Lung (tissue), 12 donors: Measurements from ENCODE around the gene LTBP1. TPM values are rescaled to one million over a fixed set of nuclear protein-coding genes. Genes with fewer than 3 reads are reported as not detected.

Experiments
- ATAC-seq: fragments of 200-7000 bp; cut with Tn5 transposase; one replicate; pipeline ENCODE4 v1.9.1; 2020; ENCODE audit warnings: moderate number of reproducible peaks; ENCODE audit not compliant: insufficient read depth, low FRiP score
- DNase-seq, 3 donors: peaks; one replicate each; pipeline ENCODE4 v3.0.0-alpha.2; 2013 to 2017
- H3K27ac ChIP-seq, 2 donors: one replicate each; pipeline ENCODE4 v1.5.1; 2013; ENCODE audit warnings: mild to moderate bottlenecking in 2 of 2, moderate library complexity in 2 of 2, control low read depth in 1 of 2, inconsistent platforms in 1 of 2, low read depth in 1 of 2, low read length in 1 of 2
- H3K27me3 ChIP-seq, 3 donors: one replicate each; pipeline ENCODE4 v1.5.1; 2013; ENCODE audit warnings: low read length in 2 of 3; ENCODE audit not compliant: control insufficient read depth in 3 of 3, insufficient read depth in 3 of 3
- H3K36me3 ChIP-seq, 4 donors: one replicate each; pipeline ENCODE4 v1.5.1; 2013; ENCODE audit warnings: low read length in 4 of 4, mild to moderate bottlenecking in 1 of 4, moderate library complexity in 1 of 4; ENCODE audit not compliant: control insufficient read depth in 4 of 4, insufficient read depth in 4 of 4
- H3K4me1 ChIP-seq, 5 donors: one replicate each; pipeline ENCODE4 v1.5.1; 2013; ENCODE audit warnings: low read length in 5 of 5, mild to moderate bottlenecking in 2 of 5, moderate library complexity in 1 of 5; ENCODE audit not compliant: control insufficient read depth in 5 of 5, insufficient read depth in 5 of 5
- H3K4me3 ChIP-seq: one replicate; pipeline ENCODE4 v1.5.1; 2013; ENCODE audit warnings: mild to moderate bottlenecking, control low read depth, moderate library complexity
- H3K9ac ChIP-seq, 2 donors: one replicate each; pipeline ENCODE4 v1.5.1; 2013; ENCODE audit warnings: low read length in 2 of 2, control low read depth in 1 of 2; ENCODE audit not compliant: insufficient read depth in 1 of 2
- H3K9me3 ChIP-seq, 4 donors: one replicate each; pipeline ENCODE4 v1.5.1; 2013; ENCODE audit warnings: low read length in 3 of 4, mild to moderate bottlenecking in 1 of 4, moderate library complexity in 1 of 4; ENCODE audit not compliant: control insufficient read depth in 4 of 4, insufficient read depth in 3 of 4
- CTCF ChIP-seq: IDR thresholded peaks from 2 replicates; pipeline ENCODE4 v1.5.1; 2012; ENCODE audit warnings: mild to moderate bottlenecking; ENCODE audit errors: control extremely low read depth, extremely low read depth
- WGBS, 2 donors: extraction: QIAGEN DNeasy Blood & Tissue Kit; methylation state at CpG; one replicate each; pipeline ENCODE4 v1.1.7; 2013; 5-methylcytosine and 5-hydroxymethylcytosine counted together
- polyA plus RNA-seq, 2 donors: library from polyadenylated mRNA; stranded (reverse); fragments of 200-250 nt; gene quantifications; one replicate each; pipeline ENCODE4 v1.2.1, GENCODE V29; 2013
- total RNA-seq, 2 donors: library from RNA; depleted of rRNA in 1 of 2; stranded (reverse); fragments of >200 nt in 1 of 2; gene quantifications; one replicate each; pipeline ENCODE4 v1.2.1, GENCODE V29; 2014 to 2021
- donor health status: control.
- donor health status: control.
- donor health status: Bipolar disorder and iron deficiency.
- donor health status: healthy.
- donor health status: DM: yes; HTN: yes; CAD: no.

LTBP1 gene
- total and polyA plus RNA-seq, 4 donors = 8.8 to 57.4 (median 28.6) TPM

DNA sequence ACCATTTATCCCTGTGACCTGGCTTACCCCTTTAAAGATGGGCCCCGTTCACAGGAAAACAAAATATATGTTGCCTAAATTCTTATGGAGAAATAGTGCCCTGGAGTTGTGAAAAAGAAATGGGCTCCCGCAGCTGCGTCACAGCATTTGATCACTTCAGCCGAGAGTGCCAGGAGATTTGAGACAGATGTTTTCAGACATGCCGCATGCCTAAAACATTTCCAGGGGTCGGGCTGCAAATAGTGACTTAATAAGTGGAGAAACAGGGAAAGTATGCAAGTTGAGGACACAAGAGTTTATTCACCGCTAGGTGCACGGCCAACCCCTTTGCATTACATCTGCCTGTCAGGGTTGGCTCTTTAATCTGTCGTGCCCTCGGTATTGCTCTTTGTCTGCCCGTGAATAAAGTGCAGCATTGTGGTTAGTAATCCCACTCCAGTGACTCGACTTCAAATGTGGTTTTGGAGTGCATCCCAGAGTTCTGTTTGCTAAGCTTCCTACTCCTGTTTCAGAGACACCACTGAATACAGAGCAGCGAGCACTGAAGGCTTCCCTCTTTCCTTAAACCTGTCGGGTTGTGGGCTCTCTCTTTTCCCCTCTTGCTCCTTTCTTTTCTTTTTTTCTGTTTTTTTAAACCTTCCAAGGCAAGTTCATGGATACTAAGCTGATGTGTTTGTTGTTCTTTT lies 187.5 kb downstream of the LTBP1 start:
- no peaks in the 10 kb centered on the region for H3K36me3 ChIP-seq
- whole genome bisulfite sequencing, 2 donors = 26 to 37% methylated on average over 14 of the region's 14 CpGs
- DNase-seq (peak; percentile 95 to 99 (median 99)), ATAC-seq (peak; percentile 72)
- H3K9me3 ChIP-seq = no peaks in the 10 kb centered on the region
- no peak for TF ChIP-seq CTCF
- H3K27ac ChIP-seq = peak overlapping the region; percentile 82 to 86
- H3K4me1 ChIP-seq = peaks cover 6 to 59% (median 13%) of the 10 kb centered on the region in 5 donors
- H3K9ac ChIP-seq = peak overlapping the region; percentile 48 to 94
- H3K4me3 ChIP-seq = no peak overlapping the region
- no peaks in the 10 kb centered on the region for H3K27me3 ChIP-seq

- H3K9me3 ChIP-seq = no peaks in the 10 kb centered on the region
- no peaks in the 10 kb centered on the region for H3K27me3 ChIP-seq
- ATAC-seq (no peak), DNase-seq (peak; percentile 53 to 86 (median 75))
- peak overlapping the region; percentile 48 to 94 for H3K9ac ChIP-seq
- no peak for TF ChIP-seq CTCF
- no peaks in the 10 kb centered on the region for H3K36me3 ChIP-seq
- no peak overlapping the region for H3K4me3 ChIP-seq
- peaks cover 6 to 59% (median 13%) of the 10 kb centered on the region in 5 donors for H3K4me1 ChIP-seq
- 59 to 66% methylated on average over 13 of the region's 13 CpGs for WGBS, 2 donors
- peak overlapping the region; percentile 82 to 86 for H3K27ac ChIP-seq
These were observed 188.2 kb downstream of the LTBP1 start for GRCh38 chr2:33134791-33135560.

DNA sequence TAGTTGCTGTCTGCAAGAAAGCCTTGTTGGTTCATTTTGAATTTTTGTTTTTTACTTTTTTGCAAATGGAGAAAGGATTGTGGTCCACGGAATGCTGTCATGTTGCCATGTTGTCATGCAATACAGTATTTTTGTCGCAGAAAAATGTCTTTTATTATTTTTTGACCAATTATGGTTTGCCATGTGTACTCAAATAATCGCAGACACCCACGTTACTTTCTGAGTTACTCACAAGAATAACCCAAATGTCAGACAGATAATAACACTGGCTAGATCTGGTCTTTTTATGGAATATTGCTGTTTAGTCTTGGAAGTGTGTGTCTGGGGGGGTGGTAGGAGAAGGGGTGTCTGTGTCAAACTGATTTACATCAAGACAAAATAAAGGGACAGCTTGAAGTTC lies 188.9 kb downstream of the LTBP1 start:
- ATAC-seq = no peak
- Histone ChIP-seq H3K9me3 (no peaks in the 10 kb centered on the region), H3K4me3 (no peak overlapping the region), H3K4me1 (peaks cover 6 to 59% (median 13%) of the 10 kb centered on the region in 5 donors), H3K9ac (peak overlapping the region in 1 of 2 donors; percentile 94), H3K36me3 (no peaks in the 10 kb centered on the region), H3K27ac (peak overlapping the region in 1 of 2 donors; percentile 86), H3K27me3 (no peaks in the 10 kb centered on the region)
- 54 to 79% methylated on average over 4 of the region's 4 CpGs for WGBS, 2 donors
- no peak for TF ChIP-seq CTCF
- DNase-seq = peak in 2 of 3 donors; percentile 55 to 75
